HG03575 (cell line): ENCODE data around the gene L3MBTL4.
A peak's percentile ranks its signal among the peaks of the same experiment; 100 is the strongest.

Experiments used
- ATAC-seq: cut with Tn5 transposase; IDR thresholded peaks from one replicate; pipeline ENCODE4 v1.9.1; 2021; ENCODE audit not compliant: unreplicated experiment, insufficient number of reproducible peaks, low FRiP score; ENCODE audit errors: extremely low read depth

L3MBTL4 gene

GRCh38 chr18:6414723-6415417 lies at the start of gene L3MBTL4:
L3MBTL4 (minus strand) TSS chr18:6414911; CDS start chr18:6311625, 103,286 bp downstream.
- ATAC-seq, result peak; percentile 12

GRCh38 chr18:6452194-6452593 lies 37.5 kb upstream of the L3MBTL4 start:
- no peak for ATAC-seq

GRCh38 chr18:6449213-6449612 lies 34.5 kb upstream of the L3MBTL4 start:
- peak; percentile 76 for ATAC-seq

- ATAC-seq, result no peak
Measured at GRCh38 chr18:6444466-6445228, 29.9 kb upstream of the L3MBTL4 start.

- no peak for ATAC-seq
Measured at GRCh38 chr18:6441200-6441599, 26.5 kb upstream of the L3MBTL4 start.

GRCh38 chr18:6437937-6438818 lies 23.5 kb upstream of the L3MBTL4 start:
- ATAC-seq, result no peak

- ATAC-seq, result no peak
Measured at GRCh38 chr18:6435731-6436130, 21.0 kb upstream of the L3MBTL4 start.

- no peak for ATAC-seq
Measured at GRCh38 chr18:6434987-6435709, 20.4 kb upstream of the L3MBTL4 start.

- ATAC-seq, result no peak
Measured at GRCh38 chr18:6434481-6434880, 19.8 kb upstream of the L3MBTL4 start.

- ATAC-seq, result no peak
Measured at GRCh38 chr18:6431659-6432318, 17.1 kb upstream of the L3MBTL4 start.

GRCh38 chr18:6428851-6429395 lies 14.2 kb upstream of the L3MBTL4 start:
- ATAC-seq, result no peak

GRCh38 chr18:6427286-6427685 lies 12.6 kb upstream of the L3MBTL4 start:
- no peak for ATAC-seq

- ATAC-seq, result no peak
Measured at GRCh38 chr18:6423289-6423688, 8.6 kb upstream of the L3MBTL4 start.

GRCh38 chr18:6414118-6414722 lies 491 bp downstream of the L3MBTL4 start:
- ATAC-seq, result peak; percentile 38

GRCh38 chr18:6413579-6414117 lies 1.1 kb downstream of the L3MBTL4 start:
- ATAC-seq, result no peak

GRCh38 chr18:6412933-6413472 lies 1.7 kb downstream of the L3MBTL4 start:
- ATAC-seq, result no peak

- no peak for ATAC-seq
Measured at GRCh38 chr18:6411382-6411781, 3.3 kb downstream of the L3MBTL4 start.
